ENCODE results near the gene CHGA.

GRCh38 chr14:92880351-92880750 lies 42.6 kb upstream of the CHGA start:
- peak; percentile 11; the same call in 1 of the 2 replicates for TF ChIP-seq MAX (IDR thresholded peaks at IDR 0.05; ENCODE audit: low read depth, low read length)
- no peak for TF ChIP-seq CTCF (IDR thresholded peaks at IDR 0.05; ENCODE audit: low read depth, low read length)
- TF ChIP-seq POLR2A (IDR thresholded peaks at IDR 0.05; ENCODE audit: extremely low read depth, insufficient read length) = no peak
- 0 out of 2 replicates have a peak, but pooled peaks have one; percentile 27 for TF ChIP-seq MYC (IDR thresholded peaks at IDR 0.05; ENCODE audit: low read depth, low read length)
